ENCODE measurements around the gene SSBP4. TPM values are rescaled to one million over a fixed set of nuclear protein-coding genes. Genes with fewer than 3 reads are reported as not detected.

The SSBP4 gene
- total and polyA plus RNA-seq, 2 donors (not counting 1 experiment from before 2014, with no cell fraction given), result 12.8 to 58.6 TPM

GRCh38 chr19:18475004-18475453 is 55.8 kb downstream of the SSBP4 start:
- no peak for DNase-seq (ENCODE audit: low read depth in 2 of 2)
- Histone ChIP-seq H3K27me3 (ENCODE audit: control insufficient read depth, insufficient read depth, low read length) (no peaks in the 10 kb centered on the region), H2AFZ (ENCODE audit: low read length) (no peak overlapping the region), H3K4me1 (ENCODE audit: control insufficient read depth, extremely low read depth, insufficient read depth, low read length) (peaks cover 10% of the 10 kb centered on the region), H3K9ac (ENCODE audit: insufficient read depth, low read length) (no peak overlapping the region), H3K4me3 (replicated peaks in 1 of 4; ENCODE audit: control extremely low read depth in 1 of 4, insufficient read depth in 1 of 4, low read depth in 3 of 4, low read length in 4 of 4) (no peak overlapping the region), H3K9me3 (ENCODE audit: control insufficient read depth, insufficient read depth, low read depth, low read length) (no peaks in the 10 kb centered on the region), H3K79me2 (ENCODE audit: control insufficient read depth, insufficient read depth, low read length) (peaks cover 49% of the 10 kb centered on the region), H4K20me1 (ENCODE audit: control insufficient read depth, extremely low read depth, insufficient read depth, low read length) (no peaks in the 10 kb centered on the region), H3K36me3 (ENCODE audit: control insufficient read depth, insufficient read depth, low read length) (peaks cover 7% of the 10 kb centered on the region), H3K4me2 (ENCODE audit: extremely low read depth, insufficient read depth, low read length) (no peak overlapping the region), H3K27ac (ENCODE audit: insufficient read depth, low read length) (no peak overlapping the region)
- TF ChIP-seq, protein P1, sequence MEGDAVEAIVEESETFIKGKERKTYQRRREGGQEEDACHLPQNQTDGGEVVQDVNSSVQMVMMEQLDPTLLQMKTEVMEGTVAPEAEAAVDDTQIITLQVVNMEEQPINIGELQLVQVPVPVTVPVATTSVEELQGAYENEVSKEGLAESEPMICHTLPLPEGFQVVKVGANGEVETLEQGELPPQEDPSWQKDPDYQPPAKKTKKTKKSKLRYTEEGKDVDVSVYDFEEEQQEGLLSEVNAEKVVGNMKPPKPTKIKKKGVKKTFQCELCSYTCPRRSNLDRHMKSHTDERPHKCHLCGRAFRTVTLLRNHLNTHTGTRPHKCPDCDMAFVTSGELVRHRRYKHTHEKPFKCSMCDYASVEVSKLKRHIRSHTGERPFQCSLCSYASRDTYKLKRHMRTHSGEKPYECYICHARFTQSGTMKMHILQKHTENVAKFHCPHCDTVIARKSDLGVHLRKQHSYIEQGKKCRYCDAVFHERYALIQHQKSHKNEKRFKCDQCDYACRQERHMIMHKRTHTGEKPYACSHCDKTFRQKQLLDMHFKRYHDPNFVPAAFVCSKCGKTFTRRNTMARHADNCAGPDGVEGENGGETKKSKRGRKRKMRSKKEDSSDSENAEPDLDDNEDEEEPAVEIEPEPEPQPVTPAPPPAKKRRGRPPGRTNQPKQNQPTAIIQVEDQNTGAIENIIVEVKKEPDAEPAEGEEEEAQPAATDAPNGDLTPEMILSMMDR (conservative IDR thresholded peaks at IDR 0.05 in 1 of 2, IDR thresholded peaks at IDR 0.05 in 1 of 2; ENCODE audit: low read depth in 1 of 2, low read length in 2 of 2), result no peak
- no peak for TF ChIP-seq EZH2 (IDR thresholded peaks at IDR 0.05; ENCODE audit: low read length, missing control alignments)

GRCh38 chr19:18475762-18476331 is 56.6 kb downstream of the SSBP4 start:
- H3K4me3 ChIP-seq (replicated peaks in 1 of 4; ENCODE audit: control extremely low read depth in 1 of 4, insufficient read depth in 1 of 4, low read depth in 3 of 4, low read length in 4 of 4), result no peak overlapping the region
- no peak overlapping the region for H3K27ac ChIP-seq (ENCODE audit: insufficient read depth, low read length)
- H3K36me3 ChIP-seq (ENCODE audit: control insufficient read depth, insufficient read depth, low read length), result peaks cover 2% of the 10 kb centered on the region
- H3K27me3 ChIP-seq (ENCODE audit: control insufficient read depth, insufficient read depth, low read length), result no peaks in the 10 kb centered on the region
- no peaks in the 10 kb centered on the region for H4K20me1 ChIP-seq (ENCODE audit: control insufficient read depth, extremely low read depth, insufficient read depth, low read length)
- H2AFZ ChIP-seq (ENCODE audit: low read length), result no peak overlapping the region
- H3K9me3 ChIP-seq (ENCODE audit: control insufficient read depth, insufficient read depth, low read depth, low read length), result no peaks in the 10 kb centered on the region
- no peak overlapping the region for H3K4me2 ChIP-seq (ENCODE audit: extremely low read depth, insufficient read depth, low read length)
- H3K79me2 ChIP-seq (ENCODE audit: control insufficient read depth, insufficient read depth, low read length), result peaks cover 51% of the 10 kb centered on the region
- no peak for DNase-seq (ENCODE audit: low read depth in 2 of 2)
- peaks cover 17% of the 10 kb centered on the region for H3K4me1 ChIP-seq (ENCODE audit: control insufficient read depth, extremely low read depth, insufficient read depth, low read length)
- TF ChIP-seq EZH2 (IDR thresholded peaks at IDR 0.05; ENCODE audit: low read length, missing control alignments), result no peak
- TF ChIP-seq, protein P1 (conservative IDR thresholded peaks at IDR 0.05 in 1 of 2, IDR thresholded peaks at IDR 0.05 in 1 of 2; ENCODE audit: low read depth in 1 of 2, low read length in 2 of 2), result no peak
- H3K9ac ChIP-seq (ENCODE audit: insufficient read depth, low read length), result no peak overlapping the region

DNA sequence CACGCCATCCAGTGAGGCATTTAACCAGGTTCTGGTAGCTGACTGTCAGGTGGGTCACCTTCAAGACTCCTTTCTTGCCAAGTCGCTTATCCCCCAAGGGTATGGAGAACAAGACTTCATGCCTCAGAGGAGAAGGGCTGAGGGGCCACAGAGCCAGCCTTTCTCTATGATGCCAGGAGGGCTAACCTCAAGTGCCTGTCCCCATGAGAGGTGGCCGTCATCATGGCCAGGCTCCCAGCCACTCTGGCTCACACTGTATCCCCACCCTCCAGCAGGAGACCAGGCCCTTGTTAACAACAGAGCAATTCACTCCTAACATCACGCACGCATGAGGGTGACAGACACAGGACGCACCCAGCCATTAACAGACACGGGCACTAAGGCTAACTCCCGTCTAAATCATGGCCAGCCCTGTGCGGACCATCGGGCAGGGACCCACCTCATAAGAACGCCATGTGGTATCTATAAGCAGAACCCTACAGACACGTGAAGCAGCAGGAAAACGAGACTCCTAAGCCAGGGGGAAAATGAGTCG is 57.4 kb downstream of the SSBP4 start:
- H3K4me2 ChIP-seq (ENCODE audit: extremely low read depth, insufficient read depth, low read length), result no peak overlapping the region
- no peak overlapping the region for H2AFZ ChIP-seq (ENCODE audit: low read length)
- H3K4me3 ChIP-seq (replicated peaks in 1 of 4; ENCODE audit: control extremely low read depth in 1 of 4, insufficient read depth in 1 of 4, low read depth in 3 of 4, low read length in 4 of 4), result no peak overlapping the region
- no peak for DNase-seq (ENCODE audit: low read depth in 2 of 2)
- no peaks in the 10 kb centered on the region for H4K20me1 ChIP-seq (ENCODE audit: control insufficient read depth, extremely low read depth, insufficient read depth, low read length)
- no peaks in the 10 kb centered on the region for H3K9me3 ChIP-seq (ENCODE audit: control insufficient read depth, insufficient read depth, low read depth, low read length)
- no peak overlapping the region for H3K9ac ChIP-seq (ENCODE audit: insufficient read depth, low read length)
- peaks cover 57% of the 10 kb centered on the region for H3K79me2 ChIP-seq (ENCODE audit: control insufficient read depth, insufficient read depth, low read length)
- no peak for TF ChIP-seq EZH2 (IDR thresholded peaks at IDR 0.05; ENCODE audit: low read length, missing control alignments)
- TF ChIP-seq, protein P1 (conservative IDR thresholded peaks at IDR 0.05 in 1 of 2, IDR thresholded peaks at IDR 0.05 in 1 of 2; ENCODE audit: low read depth in 1 of 2, low read length in 2 of 2), result no peak
- no peak overlapping the region for H3K27ac ChIP-seq (ENCODE audit: insufficient read depth, low read length)
- peaks cover 17% of the 10 kb centered on the region for H3K4me1 ChIP-seq (ENCODE audit: control insufficient read depth, extremely low read depth, insufficient read depth, low read length)
- no peaks in the 10 kb centered on the region for H3K27me3 ChIP-seq (ENCODE audit: control insufficient read depth, insufficient read depth, low read length)
- H3K36me3 ChIP-seq (ENCODE audit: control insufficient read depth, insufficient read depth, low read length), result peaks cover 2% of the 10 kb centered on the region
